Neural crest cell (in vitro differentiated cells): ENCODE data around the gene CACNA1E. TPM values are rescaled to one million over a fixed set of nuclear protein-coding genes. Genes with fewer than 3 reads are reported as not detected.
A peak's percentile ranks its signal among the peaks of the same experiment; 100 is the strongest.

Experiments
- DNase-seq: peaks from one replicate; pipeline ENCODE4 v3.0.0; 2021; ENCODE audit warnings: low read depth, mixed read lengths, low spot score
- H3K27ac Mint-ChIP-seq: one replicate; pipeline ENCODE4 v1.8.0; 2021; ENCODE audit warnings: mild to moderate bottlenecking, mixed read lengths; ENCODE audit not compliant: unreplicated experiment
- H3K27me3 Mint-ChIP-seq: 2 replicates; pipeline ENCODE4 v1.8.0; 2021; ENCODE audit warnings: low read depth, mild to moderate bottlenecking, mixed read lengths
- H3K36me3 Mint-ChIP-seq: 2 replicates; pipeline ENCODE4 v1.8.0; 2021; ENCODE audit warnings: low read depth, mild to moderate bottlenecking, mixed read lengths
- H3K4me1 Mint-ChIP-seq: 2 replicates; pipeline ENCODE4 v1.8.0; 2021; ENCODE audit warnings: mixed read lengths
- H3K4me3 Mint-ChIP-seq: one replicate; pipeline ENCODE4 v1.8.0; 2021; ENCODE audit warnings: mild to moderate bottlenecking, mixed read lengths
- H3K9me3 Mint-ChIP-seq: 2 replicates; pipeline ENCODE4 v1.8.0; 2021; ENCODE audit warnings: mixed read lengths
- total RNA-seq: library from RNA; stranded (reverse); gene quantifications from 2 replicates; pipeline ENCODE4 v1.2.1, GENCODE V29; 2021
- TF ChIP-seq, protein P1 (sequence below): fragments of 200-600 bp; sonication (generic); conservative IDR thresholded peaks from 2 replicates; pipeline ENCODE4 v1.5.0; 2021; ENCODE audit warnings: antibody characterized with exemption, mild to moderate bottlenecking

The CACNA1E gene
- total RNA-seq, 1 donor from 2014 or later = 1.3 TPM

DNA sequence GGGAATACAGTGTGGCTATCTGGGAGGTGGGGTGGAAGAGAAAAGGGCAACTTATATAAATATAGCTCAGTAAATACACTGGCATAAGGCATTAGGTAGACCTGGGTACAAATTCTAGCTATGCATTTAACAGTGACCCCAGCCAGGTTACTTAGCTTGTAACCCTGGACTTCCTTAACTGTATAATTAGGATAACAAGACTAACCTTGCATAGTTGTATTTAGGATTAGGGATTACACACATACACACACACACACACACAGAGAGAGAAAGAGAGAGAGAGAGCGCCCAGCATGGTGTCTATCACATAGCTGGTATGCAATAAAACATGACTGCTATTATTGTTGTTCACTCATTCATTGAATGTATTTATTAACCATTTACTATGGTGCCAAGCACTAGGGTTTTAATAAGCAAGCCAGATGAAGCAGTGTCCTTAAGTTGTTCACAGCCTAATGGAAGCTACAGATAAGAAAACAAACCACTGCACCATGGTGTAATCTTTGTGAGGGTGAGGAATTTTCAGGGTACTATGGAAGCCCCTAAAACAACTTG, 326.8 kb downstream of the CACNA1E start:
- Mint-ChIP-seq H3K36me3 (no peaks in the 10 kb centered on the region), H3K4me1 (peaks cover 10% of the 10 kb centered on the region), H3K9me3 (no peaks in the 10 kb centered on the region), H3K4me3 (no peak overlapping the region), H3K27ac (no peak overlapping the region), H3K27me3 (peaks cover 13% of the 10 kb centered on the region)
- no peak for DNase-seq
- TF ChIP-seq, protein P1, sequence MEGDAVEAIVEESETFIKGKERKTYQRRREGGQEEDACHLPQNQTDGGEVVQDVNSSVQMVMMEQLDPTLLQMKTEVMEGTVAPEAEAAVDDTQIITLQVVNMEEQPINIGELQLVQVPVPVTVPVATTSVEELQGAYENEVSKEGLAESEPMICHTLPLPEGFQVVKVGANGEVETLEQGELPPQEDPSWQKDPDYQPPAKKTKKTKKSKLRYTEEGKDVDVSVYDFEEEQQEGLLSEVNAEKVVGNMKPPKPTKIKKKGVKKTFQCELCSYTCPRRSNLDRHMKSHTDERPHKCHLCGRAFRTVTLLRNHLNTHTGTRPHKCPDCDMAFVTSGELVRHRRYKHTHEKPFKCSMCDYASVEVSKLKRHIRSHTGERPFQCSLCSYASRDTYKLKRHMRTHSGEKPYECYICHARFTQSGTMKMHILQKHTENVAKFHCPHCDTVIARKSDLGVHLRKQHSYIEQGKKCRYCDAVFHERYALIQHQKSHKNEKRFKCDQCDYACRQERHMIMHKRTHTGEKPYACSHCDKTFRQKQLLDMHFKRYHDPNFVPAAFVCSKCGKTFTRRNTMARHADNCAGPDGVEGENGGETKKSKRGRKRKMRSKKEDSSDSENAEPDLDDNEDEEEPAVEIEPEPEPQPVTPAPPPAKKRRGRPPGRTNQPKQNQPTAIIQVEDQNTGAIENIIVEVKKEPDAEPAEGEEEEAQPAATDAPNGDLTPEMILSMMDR = no peak

DNA sequence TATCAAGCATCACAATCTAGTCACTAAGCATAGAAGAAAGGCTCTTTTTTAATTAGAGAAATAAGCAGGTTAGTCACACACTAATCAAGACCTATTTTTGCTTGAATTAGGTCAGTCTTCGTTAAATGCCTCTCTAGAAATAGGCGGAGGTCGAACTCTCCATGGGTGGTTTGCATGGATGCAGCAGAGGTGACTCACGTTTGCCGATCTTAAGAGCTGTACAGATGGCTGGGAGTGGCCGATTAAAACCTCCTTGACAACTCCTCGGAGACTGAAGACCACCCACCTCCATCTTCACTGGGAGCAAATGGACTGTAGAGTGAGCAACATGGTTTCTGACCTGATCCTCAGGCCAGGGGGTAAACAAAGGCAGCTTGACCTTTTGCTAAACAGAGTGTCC, 328.9 kb downstream of the CACNA1E start:
- H3K4me3 Mint-ChIP-seq = no peak overlapping the region
- TF ChIP-seq, protein P1 = no peak
- H3K27me3 Mint-ChIP-seq = peaks cover 13% of the 10 kb centered on the region
- no peak for DNase-seq
- H3K4me1 Mint-ChIP-seq = peaks cover 4% of the 10 kb centered on the region
- no peaks in the 10 kb centered on the region for H3K36me3 Mint-ChIP-seq
- no peaks in the 10 kb centered on the region for H3K9me3 Mint-ChIP-seq
- H3K27ac Mint-ChIP-seq = no peak overlapping the region

DNA sequence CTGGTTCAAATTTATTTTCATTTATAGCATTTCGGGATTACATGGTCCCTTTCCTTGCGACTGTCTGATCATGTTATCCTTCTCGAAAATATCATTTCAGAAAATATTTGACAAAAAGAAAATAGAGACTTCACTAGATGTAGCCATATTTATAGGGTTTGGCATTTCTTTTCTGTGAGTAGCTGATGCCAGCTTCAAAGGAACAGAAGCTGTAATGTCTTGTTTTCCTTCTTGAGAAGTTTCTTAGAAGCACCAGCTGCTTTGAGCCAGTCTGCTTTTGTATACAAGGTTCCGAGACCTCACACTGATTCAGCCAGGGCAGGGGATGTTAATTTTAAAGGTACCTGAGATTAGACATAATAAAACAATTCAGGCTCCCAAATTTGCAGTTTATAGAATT, 329.9 kb downstream of the CACNA1E start:
- TF ChIP-seq, protein P1 = no peak
- H3K4me1 Mint-ChIP-seq = peaks cover 4% of the 10 kb centered on the region
- no peak overlapping the region for H3K4me3 Mint-ChIP-seq
- H3K27ac Mint-ChIP-seq = no peak overlapping the region
- no peaks in the 10 kb centered on the region for H3K36me3 Mint-ChIP-seq
- H3K9me3 Mint-ChIP-seq = no peaks in the 10 kb centered on the region
- DNase-seq = no peak
- H3K27me3 Mint-ChIP-seq = peaks cover 13% of the 10 kb centered on the region

DNA sequence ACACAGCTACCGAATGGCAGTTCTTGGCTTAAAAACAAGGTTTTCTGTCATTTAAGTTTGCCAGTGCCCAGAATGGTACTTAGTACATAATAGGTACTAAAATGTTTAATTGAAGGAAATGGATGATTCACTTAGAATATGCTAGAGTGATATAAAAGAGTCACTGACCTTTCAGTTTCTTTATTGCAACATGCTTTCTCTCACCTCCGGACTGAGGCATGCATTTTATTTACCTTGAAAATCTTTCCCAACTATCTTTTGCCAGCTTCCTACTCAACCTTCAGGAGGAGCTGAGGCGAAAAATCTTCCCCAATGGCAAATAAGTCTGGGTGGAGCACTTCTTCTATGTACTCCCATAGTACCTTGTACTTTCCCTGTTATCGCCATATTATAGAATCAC, 333.3 kb downstream of the CACNA1E start:
- H3K9me3 Mint-ChIP-seq = no peaks in the 10 kb centered on the region

DNA sequence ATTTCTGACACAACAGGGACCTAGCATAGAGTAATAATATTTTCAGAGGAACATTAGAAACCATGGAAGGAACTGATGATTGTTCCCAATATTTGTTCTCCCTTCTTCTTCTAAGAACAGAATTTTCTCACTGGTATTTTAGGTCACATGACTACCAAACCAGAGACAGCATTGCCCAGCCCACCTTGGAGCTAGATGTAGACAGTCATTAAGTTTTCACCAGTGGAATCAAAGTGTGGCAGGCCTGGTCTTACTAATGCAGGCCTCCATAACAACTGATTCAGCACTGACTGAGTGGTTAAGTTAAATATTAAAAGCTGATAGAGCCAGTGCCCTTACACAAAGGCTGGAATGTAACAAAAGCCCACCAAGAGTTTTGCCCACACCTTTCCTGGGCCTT, 333.8 kb downstream of the CACNA1E start:
- Mint-ChIP-seq H3K36me3 (peaks cover 2% of the 10 kb centered on the region), H3K27me3 (peaks cover 4% of the 10 kb centered on the region), H3K9me3 (no peaks in the 10 kb centered on the region), H3K4me1 (no peaks in the 10 kb centered on the region), H3K27ac (peak overlapping the region; percentile 23), H3K4me3 (no peak overlapping the region)
- TF ChIP-seq, protein P1 = no peak
- DNase-seq = no peak

More for the DNA sequence above, 333.3 kb downstream of the CACNA1E start:
- Mint-ChIP-seq H3K4me1 (peaks cover 4% of the 10 kb centered on the region), H3K27ac (no peak overlapping the region), H3K36me3 (no peaks in the 10 kb centered on the region), H3K27me3 (peaks cover 8% of the 10 kb centered on the region), H3K4me3 (no peak overlapping the region)
- DNase-seq = no peak
- TF ChIP-seq, protein P1 = no peak

DNA sequence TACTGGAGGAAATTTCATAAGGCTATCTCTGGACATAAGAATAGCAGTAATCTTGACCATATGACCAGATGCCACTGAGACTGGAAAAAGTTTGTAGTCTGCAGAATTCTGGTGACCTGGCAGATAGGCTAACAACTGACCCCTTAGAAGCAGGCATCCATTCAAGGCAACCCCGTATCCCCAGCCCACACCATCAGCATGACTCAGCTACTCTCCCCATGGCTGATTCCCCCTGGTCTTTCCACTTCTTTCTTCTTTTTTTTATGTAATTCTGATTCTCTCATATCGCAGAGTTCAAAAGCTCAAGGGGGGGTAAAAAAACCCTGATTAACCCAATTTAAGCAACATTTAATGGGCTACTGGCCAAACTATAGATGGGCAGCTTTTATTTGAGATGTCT, 335.1 kb downstream of the CACNA1E start:
- Mint-ChIP-seq H3K9me3 (no peaks in the 10 kb centered on the region), H3K4me1 (no peaks in the 10 kb centered on the region), H3K36me3 (peaks cover 2% of the 10 kb centered on the region), H3K4me3 (no peak overlapping the region), H3K27me3 (peaks cover 4% of the 10 kb centered on the region), H3K27ac (no peak overlapping the region)
- DNase-seq = no peak
- TF ChIP-seq, protein P1 = no peak
